Stimulated activated CD4-positive, alpha-beta T cell treated with anti-CD3 and anti-CD28 coated beads, Interleukin-2, amount 100 ng/mL, for 48 hours (primary cell): ENCODE measurements around the gene AIF1.
A peak's percentile ranks its signal among the peaks of the same experiment; 100 is the strongest.
"Not testable (repeated sequence)": the region's sequence is repeated elsewhere in the genome, so short reads cannot be mapped to it uniquely, and the experiment has no call there.

Source experiments
- DNase-seq, 2 donors: peaks; one replicate each; pipeline ENCODE4 v3.0.0-alpha.2; 2020

Gene AIF1

GRCh38 chr6:31580807-31581433, 34.1 kb upstream of the AIF1 start:
- DNase-seq = peak; percentile 91 to 94

GRCh38 chr6:31581434-31582229, 33.4 kb upstream of the AIF1 start:
- no peak for DNase-seq

- DNase-seq = no peak
These were observed 32.8 kb upstream of the AIF1 start, which contains the start of gene LTB for GRCh38 chr6:31582230-31582643. TSS of gene LTB (minus strand) at chr6:31582424. CDS start at chr6:31582417, 7 bp downstream.

GRCh38 chr6:31585491-31585890, 29.5 kb upstream of the AIF1 start:
- no peak for DNase-seq

GRCh38 chr6:31586008-31586407, 29.0 kb upstream of the AIF1 start, which contains the start of gene LST1:
TSS of gene LST1 (plus strand) at chr6:31586277. CDS start at chr6:31587300, 1,023 bp downstream.
- no peak for DNase-seq

GRCh38 chr6:31586599-31587281, 28.3 kb upstream of the AIF1 start:
- DNase-seq = no peak

- DNase-seq = no peak
These were observed 26.9 kb upstream of the AIF1 start for GRCh38 chr6:31587791-31588777.

- DNase-seq = no peak
These were observed 26.0 kb upstream of the AIF1 start for GRCh38 chr6:31588871-31589650.

GRCh38 chr6:31590691-31591090, 24.3 kb upstream of the AIF1 start:
- not testable (repeated sequence) for DNase-seq

GRCh38 chr6:31592396-31592771, 22.6 kb upstream of the AIF1 start:
- DNase-seq = no peak

GRCh38 chr6:31597006-31597405, 18.0 kb upstream of the AIF1 start:
- no peak for DNase-seq

- DNase-seq = no peak
These were observed 7.7 kb upstream of the AIF1 start for GRCh38 chr6:31607317-31607716.

- DNase-seq = no peak
These were observed 5.3 kb upstream of the AIF1 start for GRCh38 chr6:31609519-31610406.

GRCh38 chr6:31610968-31611367, 4.1 kb upstream of the AIF1 start:
- no peak for DNase-seq

- DNase-seq = no peak
These were observed 887 bp upstream of the AIF1 start for GRCh38 chr6:31614075-31614619.

- no peak for DNase-seq
These were observed 714 bp downstream of the AIF1 start for GRCh38 chr6:31615748-31616147.

- DNase-seq = no peak
These were observed 2.0 kb downstream of the AIF1 start for GRCh38 chr6:31617010-31617409.

GRCh38 chr6:31619805-31620585, 5.0 kb downstream of the AIF1 start:
- DNase-seq = peak; percentile 93 to 94

GRCh38 chr6:31620586-31621319, 5.7 kb downstream of the AIF1 start, which contains the start of gene PRRC2A:
TSS of gene PRRC2A (plus strand) at chr6:31620715. CDS start at chr6:31622790, 2,075 bp downstream.
- peak; percentile 76 to 97 for DNase-seq
